Measurements from ENCODE around the gene DEFB132. TPM values are rescaled to one million over a fixed set of nuclear protein-coding genes. Genes with fewer than 3 reads are reported as not detected.
"Not testable (repeated sequence)": the region's sequence is repeated elsewhere in the genome, so short reads cannot be mapped to it uniquely, and the experiment has no call there.

DEFB132 gene
- polyA plus RNA-seq, 1 donor: not detected

DNA sequence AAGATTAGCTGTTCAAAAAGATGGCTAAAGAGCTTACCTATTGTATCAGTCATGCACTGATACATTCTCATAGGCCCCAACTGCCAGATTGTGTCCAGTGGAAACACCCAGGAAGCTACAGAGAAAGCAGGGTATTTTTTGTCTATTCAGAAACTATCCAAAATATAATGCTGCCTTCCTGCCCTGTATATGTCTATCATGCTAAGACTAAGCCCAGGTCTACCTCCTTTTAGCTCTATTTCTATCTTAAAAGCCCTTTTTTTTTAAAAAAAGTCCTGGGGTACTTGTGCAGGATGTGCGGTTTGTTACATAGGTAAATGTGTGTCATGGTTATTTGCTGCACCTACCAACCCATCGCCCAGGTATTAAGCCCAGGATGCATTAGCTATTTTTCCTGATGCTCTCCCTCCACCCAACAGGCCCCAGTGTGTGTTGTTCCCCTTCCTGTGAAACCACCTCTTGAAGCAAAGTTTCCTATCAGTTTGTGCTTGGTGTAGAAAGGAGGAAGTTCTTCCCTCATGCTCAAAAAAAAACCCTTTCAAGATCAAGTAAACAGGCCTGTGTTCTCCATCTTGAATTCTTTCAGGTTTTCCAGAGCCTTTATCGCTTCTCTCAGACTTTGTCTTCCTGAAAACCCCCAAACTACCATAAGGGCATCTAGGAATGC lies 30.0 kb upstream of the DEFB132 start:
- H3K27me3 ChIP-seq (ENCODE audit: control insufficient read depth, insufficient read depth, low read length): peaks cover 3% of the 10 kb centered on the region
- H3K36me3 ChIP-seq (ENCODE audit: control insufficient read depth, insufficient read depth, low read length): no peaks in the 10 kb centered on the region
- no peak overlapping the region for H3K27ac ChIP-seq (ENCODE audit: low read length)
- no peaks in the 10 kb centered on the region for H3K9me3 ChIP-seq (ENCODE audit: control insufficient read depth, low read depth, low read length)
- no peaks in the 10 kb centered on the region for H3K4me1 ChIP-seq (ENCODE audit: control insufficient read depth, insufficient read depth, low read length)
- no peak for DNase-seq
- 100% methylated on average over 1 of the region's 3 CpGs for whole genome bisulfite sequencing (ENCODE audit: insufficient coverage, low lambda C conversion rate)
- H3K4me3 ChIP-seq (ENCODE audit: low read length): no peak overlapping the region

DNA sequence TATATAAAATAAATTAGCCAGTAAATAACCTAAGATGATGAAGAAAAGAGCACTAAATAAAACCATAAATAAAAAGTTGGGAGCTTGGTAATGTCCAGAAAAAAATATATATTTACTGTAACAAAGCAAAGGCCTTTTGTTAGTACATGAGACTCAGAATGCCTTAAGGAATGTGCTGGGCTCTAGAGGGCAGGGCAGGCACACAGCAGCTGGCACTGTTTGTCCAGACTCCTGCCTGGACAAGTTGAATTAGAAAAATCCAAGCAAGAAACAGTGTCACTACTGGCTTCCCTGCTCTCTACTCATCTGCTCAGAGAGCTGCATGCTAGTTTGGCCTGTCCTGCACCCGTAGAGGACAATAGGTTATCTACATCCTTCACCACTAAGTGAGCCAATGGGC lies 21.6 kb upstream of the DEFB132 start:
- no peak overlapping the region for H3K27ac ChIP-seq (ENCODE audit: low read length)
- H3K4me3 ChIP-seq (ENCODE audit: low read length): no peak overlapping the region
- no peak for DNase-seq
- H3K27me3 ChIP-seq (ENCODE audit: control insufficient read depth, insufficient read depth, low read length): peaks cover 3% of the 10 kb centered on the region
- H3K9me3 ChIP-seq (ENCODE audit: control insufficient read depth, low read depth, low read length): no peaks in the 10 kb centered on the region
- H3K36me3 ChIP-seq (ENCODE audit: control insufficient read depth, insufficient read depth, low read length): no peaks in the 10 kb centered on the region
- no CpG with 5 or more reads among the region's 1 CpG for WGBS (ENCODE audit: insufficient coverage, low lambda C conversion rate)
- H3K4me1 ChIP-seq (ENCODE audit: control insufficient read depth, insufficient read depth, low read length): no peaks in the 10 kb centered on the region

DNA sequence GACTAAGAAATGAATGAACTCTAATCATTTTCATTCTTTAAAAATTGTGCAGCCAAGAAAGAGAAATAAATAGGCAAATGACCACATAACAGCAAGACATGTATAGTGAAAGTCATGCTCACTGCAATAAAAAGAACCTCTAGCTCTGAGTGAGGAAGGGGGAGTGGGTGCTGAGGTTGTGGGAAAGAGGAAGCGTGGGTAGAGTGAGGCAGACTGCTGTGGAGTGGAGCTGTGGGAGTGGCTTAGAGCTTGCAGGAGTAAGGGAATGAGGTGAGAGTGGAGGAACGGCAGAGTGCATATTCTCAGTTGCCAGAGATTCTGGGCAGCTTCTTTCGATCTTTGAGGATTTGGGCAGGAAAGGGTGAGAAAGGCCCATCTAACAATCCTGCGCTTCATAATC lies 20.0 kb upstream of the DEFB132 start:
- Histone ChIP-seq H3K4me1 (ENCODE audit: control insufficient read depth, insufficient read depth, low read length) (no peaks in the 10 kb centered on the region), H3K36me3 (ENCODE audit: control insufficient read depth, insufficient read depth, low read length) (no peaks in the 10 kb centered on the region), H3K27me3 (ENCODE audit: control insufficient read depth, insufficient read depth, low read length) (peaks cover 6% of the 10 kb centered on the region), H3K27ac (ENCODE audit: low read length) (no peak overlapping the region), H3K4me3 (ENCODE audit: low read length) (no peak overlapping the region), H3K9me3 (ENCODE audit: control insufficient read depth, low read depth, low read length) (no peaks in the 10 kb centered on the region)
- no peak for DNase-seq
- WGBS (ENCODE audit: insufficient coverage, low lambda C conversion rate): 82% methylated on average over 3 of the region's 4 CpGs

DNA sequence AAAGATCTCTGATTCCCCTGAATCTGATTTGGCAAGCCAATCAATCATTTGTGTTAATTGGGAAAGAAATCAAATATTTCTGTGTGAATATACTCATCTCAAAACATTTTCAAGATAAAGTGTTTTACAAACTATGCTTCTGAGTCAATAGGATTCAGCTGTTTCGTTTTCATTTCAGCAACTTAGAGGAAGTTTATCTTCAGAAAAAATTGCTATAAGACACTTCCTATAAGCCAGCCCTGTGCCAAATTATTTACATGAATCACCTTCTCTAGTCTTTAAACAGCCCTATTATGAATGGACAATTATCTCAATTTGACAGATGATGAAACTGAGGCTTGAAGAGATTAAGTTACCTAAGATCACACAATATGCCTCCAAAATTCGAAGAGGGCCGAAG lies 19.6 kb upstream of the DEFB132 start:
- DNase-seq: no peak
- Histone ChIP-seq H3K27ac (ENCODE audit: low read length) (no peak overlapping the region), H3K9me3 (ENCODE audit: control insufficient read depth, low read depth, low read length) (no peaks in the 10 kb centered on the region), H3K4me1 (ENCODE audit: control insufficient read depth, insufficient read depth, low read length) (no peaks in the 10 kb centered on the region), H3K36me3 (ENCODE audit: control insufficient read depth, insufficient read depth, low read length) (no peaks in the 10 kb centered on the region), H3K27me3 (ENCODE audit: control insufficient read depth, insufficient read depth, low read length) (peaks cover 6% of the 10 kb centered on the region), H3K4me3 (ENCODE audit: low read length) (no peak overlapping the region)
- WGBS (ENCODE audit: insufficient coverage, low lambda C conversion rate): 80% methylated on average over 1 of the region's 3 CpGs

DNA sequence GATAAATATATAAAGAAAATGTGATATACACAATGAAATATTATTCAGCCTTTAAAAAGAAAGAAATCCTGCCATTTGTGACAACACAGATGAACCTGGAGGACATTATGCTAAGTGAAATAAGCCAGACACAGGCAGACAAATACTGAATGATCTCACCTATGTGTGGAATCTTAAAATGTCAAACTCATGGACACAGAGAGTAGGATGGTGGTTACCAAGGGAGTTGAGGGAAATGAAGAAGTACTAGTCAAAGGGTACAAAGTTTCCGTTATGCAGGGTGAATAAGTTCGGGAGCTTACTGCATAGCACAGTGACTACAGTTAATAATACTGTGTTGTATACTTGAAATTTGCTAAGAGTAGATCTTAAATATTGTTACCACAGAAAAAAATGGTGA lies 14.6 kb upstream of the DEFB132 start:
- no peak overlapping the region for H3K4me3 ChIP-seq (ENCODE audit: low read length)
- no peaks in the 10 kb centered on the region for H3K4me1 ChIP-seq (ENCODE audit: control insufficient read depth, insufficient read depth, low read length)
- H3K27ac ChIP-seq (ENCODE audit: low read length): no peak overlapping the region
- 100% methylated on average over 2 of the region's 2 CpGs for WGBS (ENCODE audit: insufficient coverage, low lambda C conversion rate)
- peaks cover 6% of the 10 kb centered on the region for H3K27me3 ChIP-seq (ENCODE audit: control insufficient read depth, insufficient read depth, low read length)
- H3K36me3 ChIP-seq (ENCODE audit: control insufficient read depth, insufficient read depth, low read length): no peaks in the 10 kb centered on the region
- no peak for DNase-seq
- no peaks in the 10 kb centered on the region for H3K9me3 ChIP-seq (ENCODE audit: control insufficient read depth, low read depth, low read length)

DNA sequence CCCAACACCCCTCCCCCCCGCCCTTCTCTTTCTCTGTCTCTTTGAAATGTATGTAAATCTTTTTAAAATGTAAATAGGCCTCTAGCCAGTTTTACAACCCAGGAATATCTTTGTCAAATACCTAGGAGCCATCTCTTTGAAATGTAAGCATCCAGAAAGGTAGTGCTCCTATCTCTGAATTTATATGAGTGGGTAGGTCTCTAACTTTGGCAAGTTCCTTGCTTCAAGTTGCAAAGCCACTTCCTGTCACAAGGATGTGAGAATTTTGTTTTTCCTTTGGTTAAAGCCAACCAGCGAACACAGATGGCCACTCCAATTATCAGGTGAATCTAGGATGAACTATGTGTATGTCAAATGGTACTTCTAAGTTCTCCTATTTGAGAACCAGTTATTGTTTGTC lies 6.2 kb upstream of the DEFB132 start:
- DNase-seq: no peak
- no CpG with 5 or more reads among the region's 2 CpGs for WGBS (ENCODE audit: insufficient coverage, low lambda C conversion rate)
- Histone ChIP-seq H3K9me3 (ENCODE audit: control insufficient read depth, low read depth, low read length) (no peaks in the 10 kb centered on the region), H3K36me3 (ENCODE audit: control insufficient read depth, insufficient read depth, low read length) (no peaks in the 10 kb centered on the region), H3K27ac (ENCODE audit: low read length) (no peak overlapping the region), H3K4me1 (ENCODE audit: control insufficient read depth, insufficient read depth, low read length) (no peaks in the 10 kb centered on the region), H3K4me3 (ENCODE audit: low read length) (no peak overlapping the region), H3K27me3 (ENCODE audit: control insufficient read depth, insufficient read depth, low read length) (peaks cover 3% of the 10 kb centered on the region)

DNA sequence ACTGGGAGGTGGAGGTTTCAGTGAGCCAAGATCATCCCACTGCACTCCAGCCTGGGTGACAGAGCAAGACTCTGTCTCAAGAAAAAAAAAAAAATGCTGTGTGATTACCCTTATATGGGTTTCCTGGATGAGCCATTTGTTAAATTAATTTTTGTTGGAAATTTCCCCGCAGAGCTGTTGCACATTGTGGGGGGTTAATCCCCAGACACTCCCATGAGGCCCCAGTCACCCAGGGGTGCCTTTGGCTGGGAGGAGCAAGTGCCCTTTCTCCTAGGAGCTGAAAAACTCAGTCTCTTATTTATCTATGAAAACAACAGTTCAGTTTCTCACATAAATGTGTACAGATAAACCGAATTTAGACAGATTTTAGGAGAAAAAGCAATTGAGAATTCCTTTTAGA lies 4.7 kb upstream of the DEFB132 start:
- DNase-seq: no peak
- no peaks in the 10 kb centered on the region for H3K9me3 ChIP-seq (ENCODE audit: control insufficient read depth, low read depth, low read length)
- H3K27me3 ChIP-seq (ENCODE audit: control insufficient read depth, insufficient read depth, low read length): peaks cover 6% of the 10 kb centered on the region
- no peak overlapping the region for H3K27ac ChIP-seq (ENCODE audit: low read length)
- H3K4me3 ChIP-seq (ENCODE audit: low read length): no peak overlapping the region
- H3K36me3 ChIP-seq (ENCODE audit: control insufficient read depth, insufficient read depth, low read length): no peaks in the 10 kb centered on the region
- WGBS (ENCODE audit: insufficient coverage, low lambda C conversion rate): 57% methylated on average over 1 of the region's 2 CpGs
- H3K4me1 ChIP-seq (ENCODE audit: control insufficient read depth, insufficient read depth, low read length): no peaks in the 10 kb centered on the region

DNA sequence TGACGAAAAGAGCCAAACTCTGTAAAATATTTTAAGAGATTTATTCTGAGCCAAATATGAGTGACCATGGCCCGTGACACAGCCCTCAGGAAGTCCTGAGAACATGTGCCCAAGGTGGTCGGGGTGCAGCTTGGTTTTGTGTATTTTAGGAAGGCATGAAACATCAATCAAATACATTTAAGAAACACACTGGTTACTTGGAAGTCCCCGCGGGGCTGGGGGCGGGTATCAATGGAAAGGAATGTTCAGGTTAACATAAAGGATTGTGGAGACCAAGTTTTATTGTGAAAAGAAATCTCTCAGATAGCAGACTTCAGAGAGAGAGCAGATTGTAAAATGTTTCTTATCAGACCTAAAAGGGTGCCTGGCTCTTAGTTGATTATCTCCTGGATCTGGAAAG lies 4.1 kb upstream of the DEFB132 start:
- no CpG with 5 or more reads among the region's 6 CpGs for WGBS (ENCODE audit: insufficient coverage, low lambda C conversion rate)
- not testable (repeated sequence) for H3K27ac ChIP-seq (ENCODE audit: low read length); DNase-seq; H3K4me3 ChIP-seq (ENCODE audit: low read length); H3K36me3 ChIP-seq (ENCODE audit: control insufficient read depth, insufficient read depth, low read length); H3K9me3 ChIP-seq (ENCODE audit: control insufficient read depth, low read depth, low read length); H3K4me1 ChIP-seq (ENCODE audit: control insufficient read depth, insufficient read depth, low read length)
- H3K27me3 ChIP-seq (ENCODE audit: control insufficient read depth, insufficient read depth, low read length): peaks cover 10% of the 10 kb centered on the region

DNA sequence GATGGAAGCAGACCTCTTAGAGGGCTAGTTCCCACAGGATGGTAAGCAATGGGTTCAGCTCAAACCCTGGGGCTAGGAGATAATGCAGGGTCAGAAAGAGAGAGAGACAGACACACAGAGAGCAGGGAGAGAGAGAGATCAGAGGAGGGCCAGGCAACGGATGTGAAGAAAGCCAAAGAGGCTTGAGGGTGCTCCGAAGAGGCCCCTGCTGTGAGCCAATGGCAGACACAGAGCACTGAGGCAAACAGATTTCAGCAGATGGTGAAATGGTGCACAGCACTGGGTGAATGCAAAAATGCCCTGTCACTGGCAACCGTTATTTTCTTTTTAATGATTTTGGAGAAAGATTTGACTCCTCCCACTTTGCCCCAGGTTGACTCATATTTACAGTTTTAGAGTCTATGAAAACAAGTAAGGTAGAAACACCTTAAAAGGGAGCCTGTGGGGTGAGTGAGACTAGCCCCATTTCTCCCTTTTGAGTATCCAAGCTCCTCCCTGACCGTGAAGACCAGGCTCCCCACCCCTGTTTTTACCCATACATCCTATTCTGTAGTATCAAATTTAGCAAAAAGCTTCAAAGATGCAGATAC lies 840 bp downstream of the DEFB132 start:
- no peak overlapping the region for H3K27ac ChIP-seq (ENCODE audit: low read length)
- no peaks in the 10 kb centered on the region for H3K4me1 ChIP-seq (ENCODE audit: control insufficient read depth, insufficient read depth, low read length)
- no peaks in the 10 kb centered on the region for H3K36me3 ChIP-seq (ENCODE audit: control insufficient read depth, insufficient read depth, low read length)
- no peak overlapping the region for H3K4me3 ChIP-seq (ENCODE audit: low read length)
- 48% methylated on average over 2 of the region's 4 CpGs for WGBS (ENCODE audit: insufficient coverage, low lambda C conversion rate)
- H3K27me3 ChIP-seq (ENCODE audit: control insufficient read depth, insufficient read depth, low read length): peaks cover 12% of the 10 kb centered on the region
- no peaks in the 10 kb centered on the region for H3K9me3 ChIP-seq (ENCODE audit: control insufficient read depth, low read depth, low read length)
- no peak for DNase-seq

DNA sequence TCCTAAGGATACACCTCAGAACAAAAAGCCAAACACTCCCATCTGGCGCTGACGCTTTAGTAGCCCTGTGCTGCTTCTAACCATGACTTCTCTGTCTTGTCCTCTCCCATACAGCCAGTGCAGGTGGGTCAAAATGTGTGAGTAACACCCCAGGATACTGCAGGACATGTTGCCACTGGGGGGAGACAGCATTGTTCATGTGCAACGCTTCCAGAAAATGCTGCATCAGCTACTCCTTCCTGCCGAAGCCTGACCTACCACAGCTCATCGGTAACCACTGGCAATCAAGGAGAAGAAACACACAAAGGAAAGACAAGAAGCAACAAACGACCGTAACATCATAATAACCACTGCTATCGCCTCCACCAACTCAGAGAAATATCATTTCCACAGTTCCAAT lies 1.4 kb downstream of the DEFB132 start:
- H3K27me3 ChIP-seq (ENCODE audit: control insufficient read depth, insufficient read depth, low read length): peaks cover 12% of the 10 kb centered on the region
- H3K27ac ChIP-seq (ENCODE audit: low read length): no peak overlapping the region
- no peaks in the 10 kb centered on the region for H3K4me1 ChIP-seq (ENCODE audit: control insufficient read depth, insufficient read depth, low read length)
- H3K4me3 ChIP-seq (ENCODE audit: low read length): no peak overlapping the region
- DNase-seq: no peak
- no peaks in the 10 kb centered on the region for H3K36me3 ChIP-seq (ENCODE audit: control insufficient read depth, insufficient read depth, low read length)
- H3K9me3 ChIP-seq (ENCODE audit: control insufficient read depth, low read depth, low read length): no peaks in the 10 kb centered on the region
- WGBS (ENCODE audit: insufficient coverage, low lambda C conversion rate): 100% methylated on average over 2 of the region's 8 CpGs

DNA sequence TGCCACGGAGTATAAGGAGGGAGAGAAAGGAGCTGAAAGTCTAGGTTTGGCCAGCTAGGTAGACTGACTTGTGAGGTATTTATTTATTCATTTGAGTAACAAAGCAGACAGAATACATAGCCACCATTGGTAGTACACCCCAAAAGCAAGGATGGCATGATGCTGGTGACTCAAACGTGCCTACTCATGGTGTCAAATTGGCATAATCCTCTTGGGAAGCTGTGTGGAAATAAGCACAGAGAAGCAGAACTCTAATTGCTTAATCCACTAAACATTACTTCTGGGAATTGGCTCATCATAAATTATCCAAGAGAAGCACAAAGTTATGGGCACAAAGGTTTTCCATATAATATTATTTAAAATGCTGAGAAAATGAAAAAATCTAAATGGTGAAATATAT lies 2.5 kb downstream of the DEFB132 start:
- H3K4me3 ChIP-seq (ENCODE audit: low read length): no peak overlapping the region
- no peak for DNase-seq
- H3K36me3 ChIP-seq (ENCODE audit: control insufficient read depth, insufficient read depth, low read length): no peaks in the 10 kb centered on the region
- no peak overlapping the region for H3K27ac ChIP-seq (ENCODE audit: low read length)
- no peaks in the 10 kb centered on the region for H3K4me1 ChIP-seq (ENCODE audit: control insufficient read depth, insufficient read depth, low read length)
- no peaks in the 10 kb centered on the region for H3K9me3 ChIP-seq (ENCODE audit: control insufficient read depth, low read depth, low read length)
- H3K27me3 ChIP-seq (ENCODE audit: control insufficient read depth, insufficient read depth, low read length): peaks cover 12% of the 10 kb centered on the region
- 60% methylated on average over 1 of the region's 2 CpGs for WGBS (ENCODE audit: insufficient coverage, low lambda C conversion rate)

All from large intestine (tissue), 3 donors.